ENCODE results near the gene TBC1D17.

The TBC1D17 gene

GRCh38 chr19:49933643-49934042 is 56.1 kb downstream of the TBC1D17 start:
- no peak for DNase-seq (ENCODE audit: low read depth in 2 of 2, low spot score in 1 of 2)

DNA sequence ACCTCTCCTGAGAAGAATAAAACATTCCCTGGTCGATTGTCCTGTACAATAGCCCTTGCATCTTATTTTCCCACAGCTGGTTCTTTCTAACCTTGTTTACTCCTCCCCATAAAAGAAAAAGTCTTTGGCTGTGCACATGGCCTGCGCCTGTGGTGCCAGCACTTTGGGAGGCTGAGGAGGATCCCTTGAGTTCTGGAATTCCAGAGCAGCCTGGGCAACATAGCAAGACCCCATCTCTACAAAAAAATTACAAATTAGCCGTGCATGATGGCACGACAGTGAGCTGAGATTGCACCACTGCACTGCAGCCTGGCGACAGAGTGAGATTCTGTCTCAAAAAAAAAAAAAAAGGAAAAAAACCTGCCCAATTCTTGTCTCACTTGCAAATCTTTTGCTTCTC is 59.0 kb downstream of the TBC1D17 start:
- DNase-seq (ENCODE audit: low read depth in 2 of 2, low spot score in 1 of 2): no peak

GRCh38 chr19:49937750-49938381 is 60.4 kb downstream of the TBC1D17 start:
- DNase-seq (ENCODE audit: low read depth in 2 of 2, low spot score in 1 of 2): peak; percentile 56 to 62
